ENCODE measurements around the gene MEN1.

The MEN1 gene

GRCh38 chr11:64810271-64810890, at the start of gene MEN1:
MEN1 (minus strand) TSS chr11:64810551; CDS start chr11:64810109, 442 bp downstream.
- in situ Hi-C loops (cut with HindIII; ENCODE audit: low pct_unique_long_range_greater_than_20kb, low sequenced_read_pairs): no loop called here
- DNase-seq (ENCODE audit: low read depth in 1 of 2, low spot score in 1 of 2): peak; percentile 98 to 99
- TF ChIP-seq JUND (IDR thresholded peaks at IDR 0.05; ENCODE audit: low read depth): no peak

DNA sequence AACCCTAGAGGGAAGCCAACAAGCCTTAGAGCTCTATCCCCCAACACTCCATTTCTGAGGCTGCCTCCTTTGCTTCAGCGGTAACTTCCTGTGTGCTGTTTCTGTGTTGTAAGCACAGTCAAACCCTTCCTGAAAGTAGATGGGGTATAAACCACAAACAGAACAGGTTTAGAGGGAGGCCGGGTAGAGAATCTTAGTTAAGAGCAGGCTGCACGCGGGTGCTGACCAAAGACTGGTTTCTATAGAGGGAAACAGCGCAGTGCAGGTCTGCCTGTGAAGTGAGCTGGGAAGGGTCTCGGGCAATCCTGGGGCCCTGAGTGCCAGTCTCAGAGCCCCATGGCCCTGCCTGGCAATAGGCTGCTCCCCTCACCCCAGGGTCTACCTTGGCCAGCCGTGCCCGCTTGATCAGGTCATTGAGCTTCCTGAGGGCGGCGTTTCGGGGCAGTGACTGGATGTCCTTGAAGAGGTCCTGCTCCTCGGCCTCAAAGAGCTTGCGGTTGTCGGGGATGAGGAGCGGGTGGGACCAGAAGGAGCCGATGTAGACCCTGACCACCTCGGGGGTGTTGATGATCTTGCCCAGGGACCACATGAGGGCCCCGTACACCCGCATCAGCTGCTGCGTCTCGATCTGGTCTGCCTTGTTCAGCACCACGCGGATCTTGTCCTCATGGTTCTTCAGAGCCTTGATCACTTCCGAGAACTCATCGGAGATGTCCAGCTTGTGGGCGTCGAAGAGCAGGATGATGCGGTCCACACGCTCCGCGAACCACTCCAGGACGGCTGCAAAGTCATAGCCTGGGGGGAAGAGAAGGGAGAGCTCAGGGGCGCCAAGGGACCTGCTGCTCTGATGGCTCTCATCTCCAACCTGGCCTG, 49.4 kb upstream of the MEN1 start:
- no peak for TF ChIP-seq JUND (IDR thresholded peaks at IDR 0.05; ENCODE audit: low read depth)
- no peak for DNase-seq (ENCODE audit: low read depth in 1 of 2, low spot score in 1 of 2)

GRCh38 chr11:64858467-64859263, 48.3 kb upstream of the MEN1 start:
- no peak for TF ChIP-seq JUND (IDR thresholded peaks at IDR 0.05; ENCODE audit: low read depth)
- in situ Hi-C loops (cut with HindIII; ENCODE audit: low pct_unique_long_range_greater_than_20kb, low sequenced_read_pairs): no loop called here
- DNase-seq (ENCODE audit: low read depth in 1 of 2, low spot score in 1 of 2): no peak

More for the DNA sequence above, 49.4 kb upstream of the MEN1 start:
- in situ Hi-C loops (cut with HindIII; ENCODE audit: low pct_unique_long_range_greater_than_20kb, low sequenced_read_pairs): no loop called here

DNA sequence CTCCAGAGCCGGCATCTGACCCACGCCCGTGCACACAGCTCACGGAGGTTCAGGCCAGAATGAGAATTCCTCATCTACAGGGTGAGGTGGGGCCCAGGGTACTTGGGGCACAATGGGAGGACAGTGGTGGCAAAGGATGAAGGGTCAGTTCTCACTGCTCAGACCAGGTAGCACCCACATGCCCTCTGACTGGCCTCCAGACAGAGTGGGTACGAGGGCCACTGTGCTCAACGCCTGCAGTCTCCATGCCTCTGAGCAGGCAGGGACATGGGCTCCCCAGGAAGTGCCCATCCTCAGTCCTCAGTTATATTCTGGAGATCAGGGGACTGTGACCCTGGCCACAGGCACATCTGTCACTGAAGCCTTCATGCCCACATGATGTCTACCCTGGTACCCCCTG, 47.1 kb upstream of the MEN1 start:
- no peak for DNase-seq (ENCODE audit: low read depth in 1 of 2, low spot score in 1 of 2)
- TF ChIP-seq JUND (IDR thresholded peaks at IDR 0.05; ENCODE audit: low read depth): no peak
- in situ Hi-C loops (cut with HindIII; ENCODE audit: low pct_unique_long_range_greater_than_20kb, low sequenced_read_pairs): no loop called here

GRCh38 chr11:64856382-64857227, 46.3 kb upstream of the MEN1 start:
- no peak for TF ChIP-seq JUND (IDR thresholded peaks at IDR 0.05; ENCODE audit: low read depth)
- in situ Hi-C loops (cut with HindIII; ENCODE audit: low pct_unique_long_range_greater_than_20kb, low sequenced_read_pairs): no loop called here
- no peak for DNase-seq (ENCODE audit: low read depth in 1 of 2, low spot score in 1 of 2)

DNA sequence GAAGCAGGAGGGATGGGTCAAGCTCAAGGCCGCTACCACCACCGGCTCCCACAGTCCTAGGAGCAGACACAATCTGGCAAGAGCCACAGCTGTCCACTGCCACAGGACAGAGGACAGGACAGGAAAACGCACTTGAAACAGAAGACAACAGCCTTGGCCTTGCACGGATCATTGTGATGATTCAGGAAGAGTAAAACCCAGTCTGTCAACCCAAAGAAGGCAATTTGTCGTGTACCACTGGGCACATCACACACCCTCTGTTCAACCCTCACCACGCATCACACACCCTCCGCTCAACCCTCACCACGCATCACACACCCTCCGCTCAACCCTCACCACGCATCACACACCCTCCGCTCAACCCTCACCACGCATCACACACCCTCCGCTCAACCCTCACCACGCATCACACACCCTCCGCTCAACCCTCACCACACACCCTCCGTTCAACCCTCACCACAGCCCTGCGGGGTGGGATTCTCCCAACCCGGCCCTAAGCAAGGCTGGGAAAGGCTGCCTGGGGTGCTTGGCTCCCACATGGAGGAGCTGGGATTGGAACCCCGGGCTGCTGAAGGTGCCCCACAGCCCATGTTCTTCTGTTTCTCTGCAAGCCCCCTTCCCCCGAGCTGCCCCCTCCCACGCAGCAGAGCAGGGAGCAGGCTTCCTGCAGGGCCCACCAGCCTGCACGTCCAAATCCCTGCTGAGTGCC, 45.4 kb upstream of the MEN1 start:
- in situ Hi-C loops (cut with HindIII; ENCODE audit: low pct_unique_long_range_greater_than_20kb, low sequenced_read_pairs): no loop called here

GRCh38 chr11:64854534-64855502, 44.5 kb upstream of the MEN1 start:
- TF ChIP-seq JUND (IDR thresholded peaks at IDR 0.05; ENCODE audit: low read depth): no peak; the same call in 1 of the 2 replicates
- no peak for DNase-seq (ENCODE audit: low read depth in 1 of 2, low spot score in 1 of 2)
- in situ Hi-C loops (cut with HindIII; ENCODE audit: low pct_unique_long_range_greater_than_20kb, low sequenced_read_pairs): no loop called here

More for the DNA sequence above, 45.4 kb upstream of the MEN1 start:
- TF ChIP-seq JUND (IDR thresholded peaks at IDR 0.05; ENCODE audit: low read depth): no peak
- DNase-seq (ENCODE audit: low read depth in 1 of 2, low spot score in 1 of 2): no peak

DNA sequence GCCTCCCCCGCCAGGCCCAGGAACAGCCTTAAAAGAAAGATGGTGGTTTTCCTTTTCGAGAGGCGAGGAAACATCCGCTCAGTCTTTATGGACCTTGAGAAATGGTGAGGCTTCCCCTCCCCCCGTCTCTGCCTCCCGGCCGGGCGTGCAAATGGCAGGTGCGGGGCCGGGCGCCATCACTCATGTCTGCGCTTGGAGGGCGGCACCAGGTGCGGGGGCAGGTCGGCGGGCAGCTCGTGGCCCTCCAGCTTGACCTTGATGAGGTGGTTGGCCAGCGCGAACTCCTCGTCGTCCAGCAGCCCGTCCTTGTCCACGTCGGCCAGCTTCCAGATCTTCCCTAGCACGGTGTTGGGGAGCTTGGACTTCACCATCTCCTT, 43.8 kb upstream of the MEN1 start:
- in situ Hi-C loops (cut with HindIII; ENCODE audit: low pct_unique_long_range_greater_than_20kb, low sequenced_read_pairs): no loop called here
- TF ChIP-seq JUND (IDR thresholded peaks at IDR 0.05; ENCODE audit: low read depth): no peak

GRCh38 chr11:64853709-64854108, 43.4 kb upstream of the MEN1 start:
- TF ChIP-seq JUND (IDR thresholded peaks at IDR 0.05; ENCODE audit: low read depth): no peak
- in situ Hi-C loops (cut with HindIII; ENCODE audit: low pct_unique_long_range_greater_than_20kb, low sequenced_read_pairs): no loop called here
- no peak for DNase-seq (ENCODE audit: low read depth in 1 of 2, low spot score in 1 of 2)

More for the DNA sequence above, 43.8 kb upstream of the MEN1 start:
- DNase-seq (ENCODE audit: low read depth in 1 of 2, low spot score in 1 of 2): no peak

GRCh38 chr11:64852804-64853509, 42.6 kb upstream of the MEN1 start:
- in situ Hi-C loops (cut with HindIII; ENCODE audit: low pct_unique_long_range_greater_than_20kb, low sequenced_read_pairs): no loop called here
- no peak for TF ChIP-seq JUND (IDR thresholded peaks at IDR 0.05; ENCODE audit: low read depth)
- DNase-seq (ENCODE audit: low read depth in 1 of 2, low spot score in 1 of 2): no peak
